Activated CD4-positive, alpha-beta T cell treated with anti-CD3 and anti-CD28 coated beads, Interleukin-2, Interleukin-6, amounts not matched to agents 100 ng/mL and 50 ng/mL, durations not matched to agents 16 hours and 8 hours (primary cell): ENCODE results near the gene CANX.

Source experiments
- DNase-seq: peaks from one replicate; pipeline ENCODE4 v3.0.0-alpha.2; 2020

Gene CANX

GRCh38 chr5:179759581-179760551 lies 61.1 kb downstream of the CANX start:
- DNase-seq: peak; percentile 47

- peak; percentile 34 for DNase-seq
Measured at GRCh38 chr5:179762079-179762780, 63.5 kb downstream of the CANX start.

GRCh38 chr5:179762781-179763176 lies 64.0 kb downstream of the CANX start:
- DNase-seq: no peak

GRCh38 chr5:179763215-179763945 lies 64.6 kb downstream of the CANX start:
- DNase-seq: peak; percentile 57

- DNase-seq: no peak
Measured at GRCh38 chr5:179764056-179764455, 65.3 kb downstream of the CANX start.

- DNase-seq: no peak
Measured at GRCh38 chr5:179765400-179765799, 66.6 kb downstream of the CANX start.

GRCh38 chr5:179766021-179766725 lies 67.4 kb downstream of the CANX start:
- no peak for DNase-seq

- DNase-seq: no peak
Measured at GRCh38 chr5:179766726-179767455, 68.1 kb downstream of the CANX start.

GRCh38 chr5:179767496-179768100 lies 68.8 kb downstream of the CANX start:
- DNase-seq: no peak

- DNase-seq: no peak
Measured at GRCh38 chr5:179768326-179769085, 69.7 kb downstream of the CANX start.

- no peak for DNase-seq
Measured at GRCh38 chr5:179769271-179769670, 70.5 kb downstream of the CANX start.

GRCh38 chr5:179769796-179770195 lies 71.0 kb downstream of the CANX start:
- DNase-seq: no peak

- no peak for DNase-seq
Measured at GRCh38 chr5:179771311-179771895, 72.6 kb downstream of the CANX start.

GRCh38 chr5:179772351-179772750 lies 73.6 kb downstream of the CANX start:
- DNase-seq: no peak

- DNase-seq: no peak
Measured at GRCh38 chr5:179773686-179774040, 74.9 kb downstream of the CANX start.

GRCh38 chr5:179774442-179774841 lies 75.7 kb downstream of the CANX start:
- DNase-seq: no peak

- DNase-seq: no peak
Measured at GRCh38 chr5:179776411-179776938, 77.7 kb downstream of the CANX start.

- DNase-seq: no peak
Measured at GRCh38 chr5:179777456-179777855, 78.7 kb downstream of the CANX start.

GRCh38 chr5:179777909-179778308 lies 79.1 kb downstream of the CANX start:
- no peak for DNase-seq

- no peak for DNase-seq
Measured at GRCh38 chr5:179778591-179778990, 79.8 kb downstream of the CANX start.
